ENCODE measurements around the gene RIN3.
A peak's percentile ranks its signal among the peaks of the same experiment; 100 is the strongest.

RIN3 gene, protein sequence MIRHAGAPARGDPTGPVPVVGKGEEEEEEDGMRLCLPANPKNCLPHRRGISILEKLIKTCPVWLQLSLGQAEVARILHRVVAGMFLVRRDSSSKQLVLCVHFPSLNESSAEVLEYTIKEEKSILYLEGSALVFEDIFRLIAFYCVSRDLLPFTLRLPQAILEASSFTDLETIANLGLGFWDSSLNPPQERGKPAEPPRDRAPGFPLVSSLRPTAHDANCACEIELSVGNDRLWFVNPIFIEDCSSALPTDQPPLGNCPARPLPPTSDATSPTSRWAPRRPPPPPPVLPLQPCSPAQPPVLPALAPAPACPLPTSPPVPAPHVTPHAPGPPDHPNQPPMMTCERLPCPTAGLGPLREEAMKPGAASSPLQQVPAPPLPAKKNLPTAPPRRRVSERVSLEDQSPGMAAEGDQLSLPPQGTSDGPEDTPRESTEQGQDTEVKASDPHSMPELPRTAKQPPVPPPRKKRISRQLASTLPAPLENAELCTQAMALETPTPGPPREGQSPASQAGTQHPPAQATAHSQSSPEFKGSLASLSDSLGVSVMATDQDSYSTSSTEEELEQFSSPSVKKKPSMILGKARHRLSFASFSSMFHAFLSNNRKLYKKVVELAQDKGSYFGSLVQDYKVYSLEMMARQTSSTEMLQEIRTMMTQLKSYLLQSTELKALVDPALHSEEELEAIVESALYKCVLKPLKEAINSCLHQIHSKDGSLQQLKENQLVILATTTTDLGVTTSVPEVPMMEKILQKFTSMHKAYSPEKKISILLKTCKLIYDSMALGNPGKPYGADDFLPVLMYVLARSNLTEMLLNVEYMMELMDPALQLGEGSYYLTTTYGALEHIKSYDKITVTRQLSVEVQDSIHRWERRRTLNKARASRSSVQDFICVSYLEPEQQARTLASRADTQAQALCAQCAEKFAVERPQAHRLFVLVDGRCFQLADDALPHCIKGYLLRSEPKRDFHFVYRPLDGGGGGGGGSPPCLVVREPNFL

DNA sequence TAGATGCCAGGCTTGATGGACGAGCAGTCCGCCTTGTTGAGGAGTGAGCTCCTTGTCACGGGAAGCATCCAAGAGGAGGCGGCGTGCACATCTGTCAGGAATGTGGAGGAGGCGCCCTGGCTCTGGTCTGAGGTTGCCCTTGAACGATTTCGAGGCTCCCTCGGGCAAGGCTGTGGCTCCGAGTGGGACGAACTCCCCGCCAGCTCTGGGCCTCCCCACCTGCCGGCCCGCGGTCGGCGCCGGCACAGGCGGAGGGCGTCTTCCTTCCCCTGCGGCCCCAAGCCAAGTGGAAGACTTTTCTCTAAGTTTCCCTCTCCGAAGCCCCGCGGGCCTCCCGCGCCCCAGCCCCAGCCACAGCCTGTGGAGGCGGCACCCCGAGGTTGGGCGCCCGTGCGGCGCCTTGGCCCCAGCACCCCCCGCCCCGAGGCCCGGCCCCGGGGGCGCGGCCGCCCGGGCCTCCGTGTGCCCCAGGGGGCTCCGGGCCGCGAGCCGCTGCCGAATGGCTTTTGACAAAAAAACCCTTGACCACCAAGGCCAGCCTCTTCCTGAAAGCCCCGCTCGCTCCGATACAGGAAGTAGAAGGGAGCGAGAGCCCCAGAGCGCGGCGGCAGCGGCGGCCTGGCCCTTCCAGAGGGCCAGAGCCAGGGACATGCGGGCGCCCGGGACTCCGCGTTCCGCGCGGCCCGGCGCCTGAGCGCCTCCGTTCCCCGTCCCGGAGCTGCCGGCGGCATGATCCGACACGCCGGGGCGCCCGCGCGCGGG, at the start of gene RIN3:
RIN3 (plus strand) TSS at position 578 of the 762 bp plus-strand sequence; CDS start at position 730, 152 bp downstream.
- peak; percentile 76 for DNase-seq (ENCODE audit: low spot score)

DNA sequence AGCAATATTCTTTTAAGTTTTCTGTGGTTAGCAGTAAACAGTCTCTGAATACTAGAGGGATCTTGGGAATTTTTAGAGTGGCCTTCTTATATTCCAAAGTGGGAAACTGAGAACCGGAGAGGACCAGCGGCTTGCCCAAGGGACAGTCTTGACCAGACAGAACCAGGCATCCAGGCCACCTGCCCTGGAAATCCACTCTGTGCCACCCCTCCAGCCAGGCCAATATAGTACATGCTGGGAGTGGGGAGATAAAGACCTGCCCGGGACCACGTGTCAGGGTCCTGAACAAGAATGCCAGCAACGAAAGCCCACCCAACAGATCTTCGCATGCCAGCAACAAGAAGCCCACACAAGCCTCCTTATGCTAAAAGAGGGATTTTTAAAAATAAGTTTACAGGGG, 49.4 kb upstream of the RIN3 start:
- no peak for DNase-seq (ENCODE audit: low spot score)

DNA sequence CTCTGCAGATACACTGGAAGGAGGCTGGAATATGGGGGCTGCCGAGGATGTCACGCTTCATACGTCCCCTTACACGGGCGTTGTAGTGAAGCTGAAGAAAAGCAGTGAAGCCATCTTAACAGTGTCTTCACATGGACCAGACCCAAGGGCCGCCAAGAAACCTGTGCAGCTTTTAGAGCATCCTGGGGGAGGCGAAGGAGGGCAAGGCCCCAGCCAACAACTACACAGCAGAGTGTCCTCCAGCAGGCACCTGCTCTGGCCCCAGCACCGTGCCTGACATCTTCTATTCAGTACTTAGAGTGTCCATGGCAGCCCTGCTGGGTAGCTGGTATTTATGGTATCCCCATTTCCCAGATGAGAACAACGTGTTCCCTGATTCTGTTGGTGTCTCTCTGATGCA, 48.9 kb upstream of the RIN3 start:
- DNase-seq (ENCODE audit: low spot score) = no peak

DNA sequence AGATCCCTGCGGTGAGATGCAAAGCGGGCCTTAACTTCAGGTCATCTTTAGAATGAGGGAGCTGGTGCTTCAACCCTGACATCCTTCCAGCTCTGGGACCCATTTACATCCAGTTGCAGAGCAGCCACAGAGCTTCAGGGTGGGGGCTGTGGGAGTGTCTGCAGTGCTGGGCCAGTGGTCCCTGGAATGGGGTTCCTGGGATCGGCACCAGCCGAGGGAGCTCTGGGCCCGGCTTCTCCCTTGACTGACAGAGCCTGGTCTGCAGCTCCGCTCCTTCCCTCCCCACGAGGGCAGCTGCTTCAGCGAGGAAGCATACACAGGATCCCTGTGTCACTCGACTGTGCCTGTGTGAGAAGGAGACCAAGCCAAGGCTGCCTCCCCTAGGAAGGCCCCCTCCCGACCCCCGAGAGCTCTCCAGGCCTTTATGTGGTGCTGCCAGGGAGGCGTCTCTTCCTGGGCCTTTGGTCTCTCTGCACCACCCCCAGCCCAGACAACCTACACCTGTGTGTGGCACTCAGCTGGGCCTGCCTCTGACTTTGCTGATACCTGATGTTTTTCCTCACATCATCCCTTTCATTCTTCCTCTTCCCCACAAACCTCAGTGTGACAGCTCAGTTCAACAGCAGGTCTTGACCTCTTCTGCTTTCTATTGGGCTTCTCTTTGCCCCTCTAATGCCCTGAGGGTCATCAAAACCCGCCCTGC, 48.1 kb upstream of the RIN3 start:
- no peak for DNase-seq (ENCODE audit: low spot score)

DNA sequence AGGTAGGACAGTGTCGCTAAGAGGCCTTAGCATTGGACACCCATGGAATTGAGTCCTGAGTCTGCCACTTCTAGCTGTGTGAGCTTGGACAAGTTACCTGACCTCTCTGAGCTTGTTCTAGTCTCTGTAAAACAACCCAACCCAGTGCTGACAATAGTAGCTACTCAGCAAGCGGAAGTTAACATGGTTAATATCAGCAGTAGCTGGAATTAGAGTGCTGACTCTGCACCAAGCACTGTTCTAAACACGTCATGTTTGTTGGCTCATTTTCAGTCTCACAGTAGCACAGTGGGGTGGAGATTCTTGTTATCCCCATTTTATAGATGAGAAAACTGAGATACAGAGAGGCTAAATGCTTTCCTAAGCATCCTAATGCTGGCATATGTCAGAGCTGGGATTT, 47.5 kb upstream of the RIN3 start:
- DNase-seq (ENCODE audit: low spot score) = no peak

DNA sequence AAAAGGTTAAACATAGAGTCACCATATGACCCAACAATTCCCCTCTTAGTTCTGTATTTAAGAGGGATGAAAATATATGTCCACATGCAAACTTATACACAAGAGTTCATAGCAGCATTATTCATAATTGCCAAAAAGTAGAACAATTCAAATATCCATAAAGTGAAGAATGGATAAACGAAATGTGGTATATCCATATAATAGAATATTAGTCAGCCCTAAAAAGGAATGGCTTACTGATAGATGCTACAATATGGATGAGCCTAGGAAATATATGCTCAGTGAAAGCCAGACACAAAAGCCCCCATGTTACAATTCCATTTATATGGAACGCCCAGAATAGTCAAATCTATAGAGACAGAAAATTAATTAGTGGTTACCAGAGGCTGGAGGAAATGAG, 44.1 kb upstream of the RIN3 start:
- no peak for DNase-seq (ENCODE audit: low spot score)

DNA sequence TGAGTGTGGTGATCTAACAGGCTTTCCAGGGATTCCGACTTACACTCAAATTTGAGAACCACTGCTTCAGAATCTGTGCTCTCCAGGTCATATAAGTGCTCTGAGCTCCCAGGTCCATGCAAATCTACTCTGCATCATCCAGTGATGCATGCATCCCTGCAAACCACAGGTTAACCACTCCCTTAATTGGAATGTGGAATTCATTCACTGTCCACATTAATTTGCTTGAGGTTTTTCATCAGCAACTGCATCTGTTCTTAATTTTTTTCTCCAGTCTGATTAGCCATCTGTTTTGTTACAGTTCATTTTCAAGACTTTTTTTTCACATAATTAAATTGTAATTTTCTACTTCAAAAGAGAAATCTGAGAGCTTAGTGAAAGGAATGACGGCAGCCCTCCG, 43.4 kb upstream of the RIN3 start:
- DNase-seq (ENCODE audit: low spot score) = no peak

DNA sequence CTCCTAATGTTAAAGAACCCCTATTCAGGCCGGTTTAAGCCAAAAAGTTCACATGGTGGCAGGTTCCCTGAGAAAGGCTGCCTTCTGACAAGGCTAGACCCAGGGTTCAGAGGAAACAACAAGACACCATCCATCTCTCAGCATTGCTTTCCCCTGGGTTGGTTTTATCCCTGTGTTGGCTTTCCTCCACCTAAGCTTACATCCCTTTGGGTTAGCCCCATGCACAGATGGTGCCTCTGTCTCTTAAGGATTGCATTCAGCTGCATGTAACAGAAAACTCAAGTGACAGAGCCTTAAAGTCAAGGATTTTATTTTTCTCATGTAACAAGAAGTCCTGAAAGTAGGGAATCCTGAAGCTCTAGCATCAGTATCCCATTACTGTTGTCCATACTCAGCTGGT, 42.8 kb upstream of the RIN3 start:
- DNase-seq (ENCODE audit: low spot score) = no peak

DNA sequence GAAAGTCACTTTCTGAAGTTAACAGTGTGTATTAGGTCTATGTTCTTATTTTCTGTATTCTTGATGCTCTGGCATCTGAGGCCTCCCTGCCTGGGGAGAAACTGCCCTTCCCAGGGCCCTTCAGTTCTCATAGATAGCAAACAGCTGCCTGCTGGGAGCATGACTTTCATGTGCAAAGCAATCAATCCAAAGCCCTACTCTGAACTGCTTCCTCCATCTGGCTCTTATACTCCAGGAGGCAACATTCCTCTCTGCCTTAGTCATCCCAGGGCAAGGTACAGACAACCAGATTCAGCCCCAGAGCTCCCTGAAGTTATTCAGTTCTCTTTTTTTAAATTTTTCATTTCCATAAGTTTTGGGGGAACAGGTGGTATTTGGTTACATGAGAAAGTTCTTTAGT, 41.7 kb upstream of the RIN3 start:
- peak; percentile 81 for DNase-seq (ENCODE audit: low spot score)

DNA sequence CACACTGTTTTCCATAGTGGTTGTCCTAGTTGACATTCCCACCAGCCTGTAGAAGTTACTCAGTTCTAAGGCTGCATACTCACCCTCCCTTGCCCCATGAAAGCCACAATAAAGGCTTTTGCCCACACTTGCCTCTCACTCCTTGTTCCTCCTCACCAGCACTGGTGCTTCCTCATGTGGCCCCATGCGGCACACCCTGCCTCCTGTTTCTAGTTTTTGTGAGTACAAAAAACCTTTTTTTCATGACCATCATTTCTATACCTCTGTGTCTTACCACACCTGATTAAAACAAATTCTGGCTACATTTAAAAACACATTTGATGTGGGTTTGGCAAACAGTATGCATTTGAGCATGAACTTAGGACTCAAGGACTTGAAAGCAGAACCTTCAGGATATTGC, 40.7 kb upstream of the RIN3 start:
- no peak for DNase-seq (ENCODE audit: low spot score)

DNA sequence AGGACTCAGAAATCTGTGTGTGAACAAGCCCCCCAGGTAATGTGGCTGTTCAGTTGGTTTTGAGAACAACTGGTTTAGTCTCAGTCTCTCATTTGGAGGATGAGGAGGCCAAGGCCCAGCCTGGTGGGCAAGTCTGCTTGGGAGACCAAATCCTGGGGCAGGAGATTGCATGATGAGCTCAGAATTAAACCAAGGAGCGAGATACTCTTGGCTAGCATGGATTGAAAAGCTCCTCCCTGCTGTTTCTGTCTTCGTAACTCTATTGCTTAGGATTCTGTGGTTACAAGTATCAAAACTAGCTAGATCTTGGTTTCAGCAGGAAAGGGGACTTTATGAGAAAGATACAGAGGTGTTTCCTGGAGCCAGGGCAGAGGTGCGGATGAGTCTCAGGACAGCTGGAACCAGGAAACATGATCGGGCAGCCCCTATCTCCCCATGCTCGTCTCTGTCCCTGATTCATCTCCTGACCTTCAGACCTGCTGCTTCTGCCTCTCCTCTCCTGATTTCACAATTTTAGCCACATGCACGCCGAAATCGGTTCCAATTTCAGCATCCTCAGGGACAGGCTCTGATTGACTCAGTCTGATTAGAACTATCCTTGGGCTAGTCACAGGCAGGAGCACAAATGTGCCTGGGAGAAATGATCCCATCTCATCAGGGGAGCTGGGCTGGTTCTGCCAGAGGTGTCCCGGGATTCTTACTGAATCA, 40.2 kb upstream of the RIN3 start:
- DNase-seq (ENCODE audit: low spot score) = peak; percentile 47

DNA sequence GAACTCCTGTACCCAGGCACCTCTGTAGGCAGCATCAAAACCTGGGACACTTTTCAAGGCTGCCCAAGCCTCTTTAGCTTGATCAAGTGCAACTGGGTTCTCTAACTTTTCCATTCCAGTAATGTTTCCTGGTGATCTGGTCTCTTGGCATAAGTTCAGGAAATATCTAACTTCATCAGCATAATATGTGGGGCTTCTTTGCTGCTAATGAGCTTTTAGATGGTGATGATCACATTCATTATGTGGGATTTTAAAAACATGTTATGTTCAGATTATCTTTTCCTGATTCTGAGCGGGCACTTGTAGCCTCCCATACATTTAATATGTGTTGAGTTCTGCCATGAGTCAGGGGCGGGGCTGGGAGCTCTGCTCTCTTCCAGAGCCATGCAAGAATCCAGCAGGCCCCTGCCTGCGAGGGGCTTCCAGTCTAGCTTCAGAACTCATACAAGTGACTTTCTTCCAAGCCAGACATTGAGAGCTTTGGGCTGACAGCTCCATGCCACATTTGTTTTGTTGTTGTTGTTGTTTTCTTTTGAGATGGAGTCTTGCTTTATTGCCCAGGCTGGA, 39.5 kb upstream of the RIN3 start:
- no peak for DNase-seq (ENCODE audit: low spot score)

DNA sequence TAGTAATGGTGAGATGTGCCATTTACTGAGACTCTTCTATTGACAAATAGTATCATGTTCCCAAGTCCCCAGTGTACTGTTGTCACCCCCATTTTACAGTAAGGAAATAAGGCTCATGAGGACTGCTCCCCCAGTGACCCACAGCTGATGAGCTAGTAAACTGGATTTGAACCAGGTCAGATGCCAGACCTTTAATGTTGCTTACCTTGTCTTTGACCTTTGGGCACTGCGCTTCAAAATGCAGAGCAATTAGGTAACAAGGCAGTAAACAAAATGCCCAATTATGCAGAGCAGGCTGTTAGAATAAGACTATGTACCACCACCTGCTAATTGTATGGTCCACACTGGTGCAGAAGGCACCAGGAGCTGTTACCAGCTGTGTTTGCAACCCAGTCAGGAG, 38.5 kb upstream of the RIN3 start:
- no peak for DNase-seq (ENCODE audit: low spot score)

DNA sequence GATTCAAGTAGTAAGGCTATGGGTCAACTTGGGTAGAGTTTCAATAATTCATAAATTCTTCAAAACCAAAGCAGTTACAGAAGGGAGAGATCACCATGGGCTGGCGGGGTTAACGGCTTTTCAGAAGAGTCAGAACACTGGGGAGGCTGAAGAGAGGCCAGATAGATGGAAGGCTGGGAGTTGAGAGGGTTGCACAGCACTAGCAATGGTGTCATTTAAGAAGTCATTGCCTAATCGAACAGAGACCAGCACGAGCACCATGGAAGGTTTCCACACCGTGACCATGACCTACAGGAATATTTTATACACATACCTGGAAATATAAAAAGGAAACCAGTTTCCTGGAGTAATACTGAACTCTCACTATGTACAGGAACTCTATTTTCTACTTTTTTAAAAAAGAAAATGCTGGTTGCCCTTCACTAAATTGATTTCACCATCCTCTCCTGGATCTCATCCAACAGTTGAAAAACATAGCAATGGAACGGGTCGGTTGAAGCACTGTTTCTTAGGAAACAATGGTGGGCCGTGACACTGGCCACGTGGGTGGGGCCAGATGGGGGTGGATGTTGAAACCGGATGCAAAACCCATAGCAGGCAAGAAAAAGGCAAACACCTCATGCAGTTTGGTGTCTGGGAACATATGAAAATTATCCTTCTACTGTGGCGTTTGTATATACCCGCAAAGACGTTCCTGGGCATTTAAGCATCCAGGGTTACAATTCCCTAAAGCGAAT, 38.0 kb upstream of the RIN3 start:
- DNase-seq (ENCODE audit: low spot score) = no peak

DNA sequence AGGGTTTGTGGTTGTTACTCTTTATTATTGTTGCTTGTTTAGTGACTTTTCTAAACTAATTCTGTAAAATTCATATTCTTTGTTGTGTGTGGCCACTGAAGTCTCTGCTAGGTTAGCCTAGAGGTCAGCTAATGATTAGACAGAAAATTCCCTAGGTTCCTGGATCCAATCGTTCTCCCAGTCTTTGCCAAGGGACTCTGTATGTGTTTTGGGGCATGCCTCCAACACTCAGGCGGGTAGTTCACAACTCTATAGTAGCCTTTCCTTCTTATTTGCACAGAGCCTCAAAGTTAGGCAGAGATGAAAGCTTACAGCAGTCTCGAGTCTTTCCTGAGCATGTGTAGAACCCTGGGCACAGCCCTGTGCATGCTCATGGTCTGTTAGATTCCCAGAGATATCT, 32.7 kb upstream of the RIN3 start:
- no peak for DNase-seq (ENCODE audit: low spot score)

DNA sequence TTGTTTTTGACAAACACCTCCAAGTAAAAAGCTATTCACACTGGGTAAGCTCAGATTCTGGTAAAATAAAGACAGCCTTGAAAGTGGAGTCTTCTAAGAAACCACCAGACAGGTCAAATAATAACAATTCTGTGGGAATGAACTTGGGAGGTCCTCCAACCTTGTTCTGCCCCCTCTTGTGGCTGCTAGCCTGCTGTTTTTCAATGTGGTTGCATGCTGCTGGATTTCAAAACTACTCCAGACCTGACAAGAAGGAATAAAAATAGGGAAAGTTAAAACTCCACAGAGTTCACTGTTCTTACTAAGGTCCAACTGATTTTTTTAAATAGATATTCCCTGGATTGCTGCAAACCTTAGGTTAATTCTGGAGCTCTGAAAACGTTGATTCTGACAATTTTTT, 32.2 kb upstream of the RIN3 start:
- no peak for DNase-seq (ENCODE audit: low spot score)

DNA sequence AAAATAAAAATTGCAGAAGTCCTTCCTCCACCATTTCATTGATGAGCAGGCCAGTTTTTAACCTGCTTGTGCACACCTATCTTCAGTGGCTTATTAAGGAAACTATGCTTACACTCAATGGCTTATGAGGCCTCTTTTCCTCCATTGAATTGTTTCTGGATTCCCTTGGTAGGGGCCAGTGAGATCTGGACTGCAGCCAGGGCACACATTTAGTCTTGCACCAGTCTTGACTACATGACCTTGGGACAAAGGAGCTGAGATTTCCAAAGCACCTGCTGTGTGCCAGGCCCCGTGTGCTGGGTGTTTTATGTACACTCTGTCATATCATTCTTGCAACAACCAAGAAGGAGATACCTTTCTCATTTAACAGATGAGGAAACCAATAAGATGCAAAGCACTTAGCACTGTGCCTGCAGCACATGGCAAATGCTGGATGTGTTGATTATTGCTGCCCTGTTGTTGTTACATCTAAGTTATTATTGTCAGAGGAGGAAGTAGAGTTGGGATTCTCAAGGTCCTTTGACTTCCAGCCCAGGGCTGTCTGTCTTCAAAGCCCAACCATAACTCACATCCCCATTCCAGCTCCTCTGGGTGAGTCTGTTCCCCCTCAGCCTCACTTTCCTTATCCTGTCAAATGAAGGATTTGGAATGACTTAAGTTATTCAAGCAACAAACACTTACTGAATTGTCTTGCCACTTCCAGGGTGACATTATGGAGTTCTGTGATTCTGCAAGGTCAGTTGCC, 31.6 kb upstream of the RIN3 start:
- no peak for DNase-seq (ENCODE audit: low spot score)

DNA sequence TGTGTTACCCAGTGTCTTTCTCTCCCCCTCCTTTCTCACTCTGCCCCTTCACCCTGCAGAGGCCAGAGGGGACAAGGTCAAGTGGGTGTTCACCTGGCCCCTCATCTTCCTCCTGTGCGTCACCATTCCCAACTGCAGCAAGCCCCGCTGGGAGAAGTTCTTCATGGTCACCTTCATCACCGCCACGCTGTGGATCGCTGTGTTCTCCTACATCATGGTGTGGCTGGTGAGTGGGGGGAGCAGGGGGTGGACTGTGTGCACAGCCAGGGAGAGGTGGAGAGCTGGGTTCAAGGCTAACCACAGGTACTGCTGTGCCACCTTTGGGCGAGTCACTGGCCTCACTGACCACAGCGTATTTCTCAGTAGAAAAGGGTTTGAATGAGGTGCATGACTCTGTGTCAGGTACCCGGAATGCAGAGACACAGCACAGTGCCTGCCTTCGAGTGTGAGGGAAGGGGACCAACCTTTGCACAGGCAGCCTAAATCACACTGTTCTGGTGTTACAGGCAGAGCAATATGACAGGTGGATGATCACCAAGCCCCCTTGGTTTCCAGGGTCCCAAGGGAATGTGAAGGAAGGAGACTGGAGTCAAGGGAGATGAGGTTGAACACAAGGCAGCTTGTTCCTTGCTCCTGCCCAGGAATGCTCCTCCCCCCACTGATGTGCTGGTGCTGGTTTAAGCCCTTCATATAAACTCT, 30.8 kb upstream of the RIN3 start:
- DNase-seq (ENCODE audit: low spot score) = no peak
